CD4-positive, alpha-beta T cell (primary cell): ENCODE data around the gene FXYD6. TPM values are rescaled to one million over a fixed set of nuclear protein-coding genes. Genes with fewer than 3 reads are reported as not detected.

Experiments used
- ATAC-seq: fragments of 200-7000 bp; cut with Tn5 transposase; one replicate; pipeline ENCODE4 v1.10.0; 2022; ENCODE audit warnings: mild to moderate bottlenecking; ENCODE audit not compliant: poor library complexity
- CTCF ChIA-PET: fragments of 350-600 bp; sonication (Branson Sonifier 250); formaldehyde crosslinking; loops from one replicate; lab custom pipeline; 2021; ENCODE audit warnings: antibody characterized with exemption, inconsistent platforms; lab: Charles Lee
- POLR2A ChIA-PET: fragments of 350-600 bp; sonication (Branson Sonifier 250); formaldehyde crosslinking; loops from one replicate; lab custom pipeline; 2021; ENCODE audit warnings: antibody characterized with exemption, inconsistent platforms; lab: Charles Lee
- DNase-seq, 14 experiments: peaks; one replicate each; pipeline ENCODE4 v3.0.0-alpha.2; 2013 to 2020; ENCODE audit warnings: mixed read lengths in 2 of 14
- H3K27ac ChIP-seq, 2 donors: one replicate each; pipeline versions ENCODE4 v1.5.1 to v1.7.0; 2013; ENCODE audit warnings: low read length in 2 of 2, low read depth in 1 of 2, mild to moderate bottlenecking in 1 of 2
- H3K27me3 ChIP-seq, 2 experiments: 1 replicate in 1 of 2; 2 replicates in 1 of 2; pipeline versions ENCODE4 v1.6.1 to v1.7.0; 2013; ENCODE audit warnings: low read length in 2 of 2, control low read depth in 1 of 2, mild to moderate bottlenecking in 1 of 2, moderate library complexity in 1 of 2; ENCODE audit not compliant: insufficient read depth in 2 of 2, control insufficient read depth in 1 of 2
- H3K36me3 ChIP-seq: one replicate; pipeline ENCODE4 v1.6.1; 2013; ENCODE audit warnings: low read length, control low read depth; ENCODE audit not compliant: insufficient read depth
- H3K4me1 ChIP-seq: one replicate; pipeline ENCODE4 v1.6.1; 2013; ENCODE audit warnings: low read length, control low read depth; ENCODE audit not compliant: insufficient read depth
- H3K4me3 ChIP-seq: one replicate; pipeline ENCODE4 v1.5.1; 2013; ENCODE audit warnings: mild to moderate bottlenecking, low read length, moderate library complexity
- H3K9me3 ChIP-seq, 2 experiments: 1 replicate in 1 of 2; 2 replicates in 1 of 2; pipeline versions ENCODE4 v1.6.1 to v1.7.0; 2013; ENCODE audit warnings: low read length in 2 of 2, mild to moderate bottlenecking in 2 of 2, control low read depth in 1 of 2, moderate library complexity in 1 of 2; ENCODE audit not compliant: control insufficient read depth in 1 of 2, insufficient read depth in 1 of 2
- H3K27ac Mint-ChIP-seq: one replicate; pipeline ENCODE4 v1.8.0; 2020; ENCODE audit warnings: mixed read lengths
- H3K27me3 Mint-ChIP-seq: one replicate; pipeline ENCODE4 v1.8.0; 2021; ENCODE audit warnings: mixed read lengths
- H3K36me3 Mint-ChIP-seq: one replicate; pipeline ENCODE4 v1.8.0; 2021; ENCODE audit warnings: low read depth, mixed read lengths
- H3K4me1 Mint-ChIP-seq: one replicate; pipeline ENCODE4 v1.8.0; 2021; ENCODE audit warnings: low read depth, mixed read lengths
- H3K4me3 Mint-ChIP-seq: one replicate; pipeline ENCODE4 v1.8.0; 2020; ENCODE audit warnings: mild to moderate bottlenecking, mixed read lengths
- H3K9me3 Mint-ChIP-seq: one replicate; pipeline ENCODE4 v1.8.0; 2020; ENCODE audit warnings: mixed read lengths
- intact Hi-C, 2 experiments: fragments of 100-400 bp; cut with DNase I in 1 of 2; cut with micrococcal nuclease in 1 of 2; formaldehyde crosslinking; loops; one replicate each; pipeline versions ENCODE4 v1.15.1 to v1.9.0; 2023 to 2025; cut with DNase I, micrococcal nuclease
- total RNA-seq, 174 experiments: library from RNA in 2 of 174; stranded (reverse) in 2 of 174; gene quantifications; one replicate each; pipeline ENCODE4 v1.2.3 and lab custom pipeline; 2021 to 2026
- TF ChIP-seq, protein P1 (sequence below): fragments of 200-600 bp; IDR thresholded peaks from one replicate; pipeline ENCODE4 v1.8.0; 2022; ENCODE audit warnings: antibody characterized with exemption, mild to moderate bottlenecking

Gene FXYD6
- total RNA-seq, 2 experiments from 2014 or later: not detected

GRCh38 chr11:117859488-117860112 lies 16.9 kb downstream of the FXYD6 start:
- DNase-seq: no peak
- ChIA-PET CTCF (interaction anchor here (1.6 kb wide), 1 partner anchor 52 kb away, joined by 5 read pairs; no protein-coding TSS in a partner anchor), POLR2A (no interaction called here)
- no peaks in the 10 kb centered on the region for H3K9me3 ChIP-seq
- intact Hi-C loops: loop anchor here in 1 of 2 experiments (5.0 kb wide), 1 partner anchor 38 kb away; no protein-coding TSS in a partner anchor
- Mint-ChIP-seq H3K27me3 (peaks cover 9% of the 10 kb centered on the region), H3K4me3 (no peak overlapping the region), H3K27ac (no peak overlapping the region), H3K4me1 (no peaks in the 10 kb centered on the region), H3K36me3 (no peaks in the 10 kb centered on the region), H3K9me3 (no peaks in the 10 kb centered on the region)
- no peak for ATAC-seq
- no peak overlapping the region for H3K4me3 ChIP-seq
- peaks cover 7% of the 10 kb centered on the region for H3K4me1 ChIP-seq
- no peaks in the 10 kb centered on the region for H3K36me3 ChIP-seq
- H3K27me3 ChIP-seq: no peaks in the 10 kb centered on the region
- TF ChIP-seq, protein P1, sequence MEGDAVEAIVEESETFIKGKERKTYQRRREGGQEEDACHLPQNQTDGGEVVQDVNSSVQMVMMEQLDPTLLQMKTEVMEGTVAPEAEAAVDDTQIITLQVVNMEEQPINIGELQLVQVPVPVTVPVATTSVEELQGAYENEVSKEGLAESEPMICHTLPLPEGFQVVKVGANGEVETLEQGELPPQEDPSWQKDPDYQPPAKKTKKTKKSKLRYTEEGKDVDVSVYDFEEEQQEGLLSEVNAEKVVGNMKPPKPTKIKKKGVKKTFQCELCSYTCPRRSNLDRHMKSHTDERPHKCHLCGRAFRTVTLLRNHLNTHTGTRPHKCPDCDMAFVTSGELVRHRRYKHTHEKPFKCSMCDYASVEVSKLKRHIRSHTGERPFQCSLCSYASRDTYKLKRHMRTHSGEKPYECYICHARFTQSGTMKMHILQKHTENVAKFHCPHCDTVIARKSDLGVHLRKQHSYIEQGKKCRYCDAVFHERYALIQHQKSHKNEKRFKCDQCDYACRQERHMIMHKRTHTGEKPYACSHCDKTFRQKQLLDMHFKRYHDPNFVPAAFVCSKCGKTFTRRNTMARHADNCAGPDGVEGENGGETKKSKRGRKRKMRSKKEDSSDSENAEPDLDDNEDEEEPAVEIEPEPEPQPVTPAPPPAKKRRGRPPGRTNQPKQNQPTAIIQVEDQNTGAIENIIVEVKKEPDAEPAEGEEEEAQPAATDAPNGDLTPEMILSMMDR: no peak
- H3K27ac ChIP-seq: no peak overlapping the region

GRCh38 chr11:117859061-117859460 lies 17.4 kb downstream of the FXYD6 start:
- no peak for ATAC-seq
- CTCF ChIA-PET: no interaction called here
- Mint-ChIP-seq H3K27ac (no peak overlapping the region), H3K9me3 (no peaks in the 10 kb centered on the region), H3K36me3 (no peaks in the 10 kb centered on the region), H3K4me1 (no peaks in the 10 kb centered on the region), H3K4me3 (no peak overlapping the region), H3K27me3 (peaks cover 9% of the 10 kb centered on the region)
- Histone ChIP-seq H3K9me3 (no peaks in the 10 kb centered on the region), H3K27ac (no peak overlapping the region), H3K27me3 (no peaks in the 10 kb centered on the region), H3K4me3 (no peak overlapping the region), H3K36me3 (no peaks in the 10 kb centered on the region), H3K4me1 (peaks cover 7% of the 10 kb centered on the region)
- POLR2A ChIA-PET: no interaction called here
- TF ChIP-seq, protein P1: no peak
- intact Hi-C loops: loop anchor here in 1 of 2 experiments (5.0 kb wide), 1 partner anchor 38 kb away; no protein-coding TSS in a partner anchor
- no peak for DNase-seq

DNA sequence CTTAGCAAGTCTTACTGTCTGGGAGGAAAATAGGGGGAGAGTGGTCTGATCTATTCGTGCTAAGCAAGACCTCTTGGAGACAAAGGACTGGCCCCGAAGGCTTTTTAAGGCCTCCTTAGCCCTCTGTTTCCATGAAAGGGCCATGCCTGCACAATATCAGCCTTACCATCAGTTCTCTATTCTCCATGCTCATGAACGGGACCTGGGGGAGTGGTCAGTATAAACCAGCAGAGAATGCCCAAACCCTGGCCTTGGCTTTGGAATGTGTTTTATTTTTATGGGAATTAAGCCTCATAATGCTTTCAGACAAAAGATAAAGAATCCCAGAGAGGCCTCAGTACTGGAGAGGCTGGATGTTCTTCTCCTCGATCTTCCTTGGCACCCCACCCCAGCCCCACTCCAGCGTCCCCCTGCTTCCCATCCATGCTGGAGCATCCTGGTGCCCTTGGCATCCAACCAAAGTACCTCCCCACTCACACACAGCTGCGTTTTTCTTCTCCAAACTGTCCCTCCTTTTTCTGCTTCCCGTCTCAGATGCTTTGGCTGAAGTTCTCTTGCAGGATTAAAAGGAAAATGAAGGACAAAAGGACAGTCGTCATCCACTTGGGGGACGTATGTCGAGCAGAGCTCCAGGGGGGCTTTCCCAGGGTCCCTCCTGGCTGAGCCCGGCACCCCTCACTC lies 18.6 kb downstream of the FXYD6 start:
- TF ChIP-seq, protein P1: no peak
- Histone ChIP-seq H3K4me3 (no peak overlapping the region), H3K27me3 (no peaks in the 10 kb centered on the region), H3K27ac (no peak overlapping the region), H3K9me3 (no peaks in the 10 kb centered on the region), H3K4me1 (peaks cover 7% of the 10 kb centered on the region), H3K36me3 (no peaks in the 10 kb centered on the region)
- ChIA-PET POLR2A (no interaction called here), CTCF (no interaction called here)
- DNase-seq (no peak), ATAC-seq (no peak)
- Mint-ChIP-seq H3K9me3 (no peaks in the 10 kb centered on the region), H3K27ac (no peak overlapping the region), H3K27me3 (peaks cover 9% of the 10 kb centered on the region), H3K36me3 (no peaks in the 10 kb centered on the region), H3K4me3 (no peak overlapping the region), H3K4me1 (no peaks in the 10 kb centered on the region)
- intact Hi-C loops: loop anchor here in 1 of 2 experiments (5.0 kb wide), 1 partner anchor 39 kb away; no protein-coding TSS in a partner anchor
